ENCODE results near the gene PNPLA4.

PNPLA4 gene, protein sequence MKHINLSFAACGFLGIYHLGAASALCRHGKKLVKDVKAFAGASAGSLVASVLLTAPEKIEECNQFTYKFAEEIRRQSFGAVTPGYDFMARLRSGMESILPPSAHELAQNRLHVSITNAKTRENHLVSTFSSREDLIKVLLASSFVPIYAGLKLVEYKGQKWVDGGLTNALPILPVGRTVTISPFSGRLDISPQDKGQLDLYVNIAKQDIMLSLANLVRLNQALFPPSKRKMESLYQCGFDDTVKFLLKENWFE

DNA sequence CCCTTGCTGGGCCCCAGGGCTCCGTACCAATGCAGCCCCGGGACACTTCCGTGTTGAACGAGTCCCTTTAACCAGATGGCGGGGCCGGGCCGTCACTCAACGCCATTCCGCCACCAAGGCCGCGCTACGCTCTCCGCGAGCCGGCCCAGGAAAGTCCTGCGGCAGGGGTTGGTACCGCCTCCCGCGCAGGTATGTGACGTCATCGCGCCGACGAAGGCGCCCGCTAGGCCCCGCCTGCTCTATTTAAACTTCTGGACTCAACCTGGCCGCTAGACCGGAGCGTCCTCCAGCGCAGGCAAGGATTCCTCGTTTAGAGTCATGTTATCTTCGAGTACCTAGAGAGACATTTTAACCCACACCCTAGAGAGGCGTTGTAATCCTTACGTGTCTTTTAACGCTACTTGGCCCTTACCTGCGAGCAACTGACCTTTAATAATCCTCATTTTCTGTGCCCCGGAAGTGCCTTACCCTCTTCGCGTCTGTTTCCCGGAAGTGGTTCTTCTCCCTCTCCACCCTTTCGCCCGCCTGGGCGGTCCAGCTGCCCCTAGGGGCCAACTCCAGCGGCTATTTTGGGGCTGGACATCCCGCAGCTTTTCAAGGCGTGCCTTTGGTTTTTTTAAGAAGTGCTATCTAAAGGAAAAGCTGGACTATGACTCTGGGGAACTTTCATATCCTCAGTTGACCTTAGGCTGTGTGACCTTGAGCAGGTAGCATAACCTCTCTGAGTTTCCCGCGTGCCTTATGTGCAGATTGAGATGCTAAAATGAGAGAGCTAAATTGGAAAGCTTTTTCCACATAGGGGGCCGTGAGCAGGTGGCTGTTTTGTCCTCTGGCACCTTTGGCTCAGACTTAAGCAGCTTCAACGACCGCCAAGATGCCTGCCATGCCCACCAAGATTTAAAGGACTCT lies at the start of gene PNPLA4:
PNPLA4 (minus strand) TSS at position 155 of the 909 bp plus-strand sequence. CDS start 1,294 bp downstream, outside the sequence.
- DNase-seq = peak; percentile 71

DNA sequence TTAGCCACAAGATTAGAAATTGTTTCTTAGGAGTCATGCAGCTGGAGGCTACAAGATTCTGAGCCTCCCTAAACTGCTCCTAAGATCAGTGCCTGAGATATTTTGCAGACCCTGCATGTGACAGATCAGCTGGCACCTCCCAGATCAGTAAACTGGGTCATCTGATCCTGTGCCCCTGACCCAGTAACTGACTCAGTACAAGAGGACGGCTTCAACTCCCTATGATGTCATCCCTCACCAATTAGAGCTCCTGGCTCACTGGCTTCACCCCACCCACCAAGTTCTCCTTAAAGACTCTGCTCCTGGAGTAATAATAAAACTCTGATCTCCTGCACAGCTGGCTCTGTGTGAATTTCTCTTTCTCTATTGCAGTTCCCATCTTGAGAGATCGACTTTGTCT lies 45.4 kb upstream of the PNPLA4 start:
- DNase-seq = no peak

DNA sequence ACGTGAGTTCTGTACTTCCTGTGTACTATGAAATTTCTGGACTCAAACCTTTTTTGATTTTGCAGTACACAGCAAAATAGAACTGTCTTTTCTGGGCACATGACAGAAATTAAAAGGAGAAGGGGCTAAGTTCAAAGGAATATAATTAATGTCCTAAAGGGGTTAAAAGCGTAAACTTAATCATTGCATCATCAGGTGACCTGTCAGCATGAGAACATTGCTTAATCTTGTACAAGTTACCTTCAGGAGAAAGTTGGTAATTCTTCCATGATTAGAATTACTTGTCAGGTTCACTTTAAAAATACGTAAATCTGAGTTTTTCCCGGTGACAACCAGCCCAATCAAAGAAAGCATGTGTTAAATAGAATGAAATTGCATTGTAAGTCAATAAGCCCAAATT lies 43.2 kb upstream of the PNPLA4 start:
- DNase-seq = no peak

DNA sequence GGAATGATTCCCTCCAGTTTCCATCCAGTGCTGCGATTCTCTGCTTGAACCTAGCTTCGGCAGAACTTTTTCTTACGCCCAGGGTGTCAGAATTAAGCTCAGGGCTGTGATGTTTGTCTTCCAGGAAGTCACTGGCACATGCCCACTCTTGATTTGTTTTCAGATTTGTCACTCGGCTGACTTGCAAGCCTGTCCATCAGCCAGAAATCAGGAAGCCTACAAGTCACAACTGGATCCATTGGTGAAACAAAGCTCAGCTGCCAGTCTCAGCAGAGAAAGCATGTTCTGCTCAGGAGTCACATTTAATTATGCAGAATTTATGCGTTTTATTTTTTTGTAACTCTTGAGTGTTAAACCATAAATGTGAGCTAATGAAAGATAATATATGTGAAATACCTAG lies 38.2 kb upstream of the PNPLA4 start:
- no peak for DNase-seq

DNA sequence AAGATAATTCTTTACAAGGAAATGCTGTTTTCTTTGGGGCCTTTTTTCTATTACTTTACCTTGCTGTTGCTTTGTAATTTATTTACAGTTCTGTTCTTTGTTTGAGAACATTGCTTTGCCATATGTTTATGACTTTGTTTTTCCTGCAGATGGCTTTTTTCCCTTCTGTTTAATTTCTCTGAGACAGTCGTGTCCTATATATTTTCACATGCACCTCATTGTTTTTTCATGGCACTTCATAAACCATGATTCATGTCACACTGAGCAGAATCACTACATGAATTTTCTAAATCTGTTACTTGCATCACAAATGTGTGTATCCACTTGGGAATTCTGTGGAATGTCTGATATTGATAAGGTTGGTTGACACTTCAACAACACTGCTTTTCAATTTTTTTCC lies 33.0 kb upstream of the PNPLA4 start:
- no peak for DNase-seq

DNA sequence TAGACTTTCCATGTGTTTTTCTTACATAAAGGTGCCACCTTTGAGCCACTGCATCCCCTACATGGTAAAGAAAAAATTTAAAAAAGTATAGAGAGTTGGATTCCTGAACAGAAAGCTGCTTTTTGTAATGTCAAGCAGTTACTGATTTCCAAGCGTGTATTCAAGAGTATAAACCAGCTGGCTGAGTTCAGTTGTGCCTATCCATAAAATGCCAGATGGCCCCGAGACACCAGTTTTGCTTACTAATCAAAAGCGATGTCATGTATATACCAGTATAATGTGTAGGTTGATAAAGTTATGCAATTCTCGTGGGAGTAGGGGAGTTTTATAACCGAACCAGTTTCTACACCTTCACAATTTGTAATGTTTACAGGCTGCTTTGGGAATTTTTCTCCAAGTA lies 26.2 kb upstream of the PNPLA4 start:
- no peak for DNase-seq

DNA sequence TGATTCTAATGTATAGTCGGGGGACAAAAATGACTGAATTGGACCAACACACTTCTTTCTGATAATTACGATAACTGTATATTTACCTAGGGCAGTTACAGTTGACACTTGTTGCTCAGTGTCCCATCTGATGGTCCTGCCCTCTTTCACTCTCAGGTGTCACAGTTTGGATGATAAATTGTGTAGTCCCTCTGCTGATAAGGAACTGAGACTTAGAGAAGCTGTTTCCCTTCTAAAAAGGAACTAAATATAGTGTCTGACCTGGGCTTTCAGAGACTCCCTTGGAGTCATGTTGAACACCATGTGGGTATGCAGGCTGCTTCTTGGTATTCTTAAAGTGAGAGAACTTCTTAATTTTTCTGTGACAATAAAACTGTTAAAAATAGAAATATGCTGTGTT lies 23.7 kb upstream of the PNPLA4 start:
- DNase-seq = no peak

DNA sequence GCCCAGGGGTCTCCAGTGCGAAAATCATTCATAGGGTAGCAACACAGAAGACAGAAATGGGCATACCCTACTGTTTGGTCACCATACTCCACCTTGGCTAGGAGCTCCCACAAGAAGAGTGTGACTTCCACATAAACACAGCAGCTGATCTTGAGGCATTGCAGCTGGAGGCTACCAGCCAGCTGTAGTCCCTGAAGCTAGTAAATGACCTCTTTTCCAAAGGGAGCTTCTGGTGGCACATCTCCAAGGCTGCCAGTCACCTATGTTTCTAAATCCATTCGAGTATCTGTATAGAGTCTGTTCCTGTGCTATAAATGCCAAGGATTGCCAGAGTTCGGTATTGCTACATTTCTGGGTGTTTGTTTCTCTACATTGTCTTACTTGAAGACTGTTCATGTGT lies 21.3 kb upstream of the PNPLA4 start:
- DNase-seq = no peak

DNA sequence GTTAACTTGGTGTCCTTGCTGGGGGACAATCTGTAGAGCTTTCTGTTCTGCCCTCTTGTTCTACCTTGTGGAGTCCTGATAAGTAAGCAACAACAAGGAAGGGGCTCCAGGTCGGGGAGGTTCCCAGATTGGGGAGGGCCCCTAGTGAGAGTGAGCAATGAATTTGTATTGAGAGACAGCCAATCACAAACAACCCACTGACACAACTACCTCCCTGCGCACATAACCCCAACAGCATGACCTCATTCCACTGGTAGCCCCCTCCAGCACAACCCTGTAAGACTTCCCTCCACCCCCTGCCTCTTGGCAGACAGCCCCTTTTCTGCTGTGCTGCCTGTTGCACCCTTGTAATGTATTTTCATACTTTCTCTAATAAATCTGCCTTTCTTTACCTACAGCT lies 19.7 kb upstream of the PNPLA4 start:
- no peak for DNase-seq

DNA sequence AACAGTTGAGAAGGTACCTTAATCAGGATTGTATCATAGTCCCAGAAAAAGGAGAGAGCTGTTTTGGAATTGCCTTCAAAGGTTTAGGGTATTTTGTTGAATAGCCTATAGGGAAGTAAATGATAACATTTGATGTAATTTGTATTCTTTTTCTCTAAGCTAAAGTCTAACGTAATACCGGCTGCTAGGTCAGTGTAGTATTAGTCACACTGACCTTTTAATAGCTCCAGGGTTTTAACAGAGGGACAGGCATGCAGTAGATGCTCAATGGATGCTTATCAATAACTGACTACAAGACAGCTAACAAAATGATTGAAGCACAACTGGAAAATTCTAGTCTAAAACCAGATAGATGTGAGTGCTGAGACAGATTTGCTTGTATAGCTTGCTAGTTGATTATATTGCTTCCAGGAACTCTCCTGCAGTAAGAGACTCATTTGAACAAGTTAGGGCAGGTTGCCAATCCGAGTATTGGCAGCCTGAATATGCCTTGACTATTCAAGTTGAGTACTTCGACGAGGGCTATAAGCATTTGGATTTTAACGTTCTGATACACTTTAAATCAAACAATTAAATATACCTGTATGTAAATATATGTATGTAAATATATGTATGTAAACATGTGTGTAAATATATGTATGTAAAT lies 16.5 kb upstream of the PNPLA4 start:
- DNase-seq = no peak

DNA sequence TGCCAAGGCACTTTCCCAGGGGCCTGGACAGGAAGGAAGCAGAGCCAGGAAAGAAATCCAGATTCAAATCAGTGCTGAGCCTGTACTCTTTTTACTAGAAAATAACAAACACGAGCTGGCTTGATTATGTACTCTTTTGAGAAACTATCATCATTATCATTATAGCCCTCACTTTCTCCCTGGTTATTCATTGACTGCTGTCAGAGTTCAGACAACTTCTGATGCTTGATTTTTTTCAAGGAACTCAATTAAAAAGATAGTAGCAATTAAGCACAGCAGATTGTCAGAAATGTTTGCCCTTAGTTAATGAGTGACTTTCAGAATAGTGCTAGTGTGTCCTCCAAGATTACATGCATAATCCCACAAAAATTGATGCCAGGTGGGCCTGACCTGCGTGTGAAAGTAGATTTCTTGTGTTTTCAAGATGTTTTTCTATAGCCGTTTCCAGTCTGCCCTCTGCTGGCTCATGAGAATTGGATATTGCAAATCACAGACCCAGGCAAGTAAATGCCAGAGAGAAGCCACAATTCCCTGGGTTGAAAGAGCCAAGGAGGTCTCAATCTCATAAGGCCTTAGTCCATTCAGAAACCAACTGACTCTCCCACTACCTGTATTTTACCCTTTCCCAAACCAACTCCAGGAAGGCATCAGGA lies 14.3 kb upstream of the PNPLA4 start:
- DNase-seq = no peak

DNA sequence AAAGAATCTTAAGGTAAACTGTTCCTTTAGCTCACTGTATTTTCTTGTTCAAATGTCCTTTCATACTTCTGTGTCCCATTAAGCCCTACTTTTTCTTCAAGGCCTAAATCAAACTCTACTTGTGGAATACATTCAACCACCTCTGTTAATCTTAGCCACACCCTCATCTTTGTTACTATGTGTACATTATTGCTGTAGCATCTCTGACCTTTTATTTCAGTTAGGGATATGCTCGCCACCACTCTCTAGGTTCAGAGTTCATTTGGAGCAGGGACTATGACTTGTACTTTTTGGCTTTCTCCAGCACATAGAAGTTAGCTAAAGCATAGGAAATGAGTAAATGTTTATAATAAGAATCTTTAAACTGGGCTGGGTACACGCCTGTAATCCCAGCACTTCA lies 6.8 kb upstream of the PNPLA4 start:
- DNase-seq = no peak

DNA sequence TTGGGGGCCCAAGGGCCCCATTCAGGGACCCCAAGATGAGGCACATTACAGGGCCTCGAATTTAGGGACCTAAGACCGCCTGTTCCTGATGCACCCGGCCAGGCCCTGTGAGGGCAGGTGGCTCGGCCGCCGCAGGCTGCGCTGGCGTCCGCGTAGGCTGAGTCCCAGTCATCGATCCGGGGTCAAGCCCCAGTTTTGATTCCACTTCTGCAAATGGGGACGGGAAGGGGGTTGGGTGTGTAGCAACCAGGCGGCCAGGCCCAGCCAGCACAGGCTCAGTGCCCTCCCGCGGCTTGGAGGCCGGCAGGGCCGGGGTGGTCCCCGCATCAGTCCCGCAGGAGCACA lies 327 bp downstream of the PNPLA4 start:
- no peak for DNase-seq

DNA sequence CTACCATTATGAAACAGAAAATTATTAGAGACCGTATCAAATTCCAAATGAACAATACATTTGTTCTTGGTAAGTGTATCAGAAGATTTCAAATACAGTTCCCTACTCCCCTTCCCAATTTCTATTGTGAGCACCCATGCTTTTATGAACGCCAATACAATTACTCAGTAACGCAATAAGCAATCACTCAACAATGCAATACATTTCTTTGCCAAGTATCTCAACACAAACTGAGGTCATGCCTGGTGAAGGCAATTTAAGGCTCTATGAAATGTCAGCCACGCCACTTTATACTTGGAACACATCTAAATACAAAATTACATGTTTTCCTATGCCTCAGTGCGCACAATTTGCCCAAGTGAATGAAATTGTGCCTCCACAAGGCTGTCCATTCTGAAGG lies 712 bp downstream of the PNPLA4 start:
- no peak for DNase-seq

DNA sequence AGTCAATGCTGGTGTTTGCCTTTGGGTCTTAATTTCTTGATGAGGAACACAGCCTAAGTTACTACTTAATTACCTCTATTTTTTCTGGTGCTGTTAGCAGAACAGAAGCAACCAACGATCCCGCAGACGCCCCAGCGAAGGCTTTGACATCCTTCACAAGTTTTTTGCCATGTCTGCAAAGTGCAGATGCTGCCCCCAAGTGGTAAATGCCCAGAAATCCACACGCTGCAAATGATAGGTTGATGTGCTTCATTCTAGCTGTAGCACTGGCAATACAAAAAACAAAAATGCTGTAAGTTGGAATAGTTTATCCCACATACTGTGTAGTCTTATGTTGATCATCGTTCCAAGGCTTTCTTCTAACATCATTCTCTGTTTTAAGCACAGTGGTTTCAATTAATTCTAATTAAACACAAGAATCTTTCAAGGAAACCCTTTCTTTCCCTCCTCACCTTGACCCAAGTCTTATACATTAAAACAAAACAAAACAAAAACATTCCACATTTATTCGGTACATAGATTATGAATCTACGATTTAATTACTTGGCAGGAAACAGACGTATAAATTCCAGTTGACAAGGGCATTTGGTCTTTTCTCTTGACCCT lies 1.2 kb downstream of the PNPLA4 start:
- DNase-seq = peak; percentile 31

DNA sequence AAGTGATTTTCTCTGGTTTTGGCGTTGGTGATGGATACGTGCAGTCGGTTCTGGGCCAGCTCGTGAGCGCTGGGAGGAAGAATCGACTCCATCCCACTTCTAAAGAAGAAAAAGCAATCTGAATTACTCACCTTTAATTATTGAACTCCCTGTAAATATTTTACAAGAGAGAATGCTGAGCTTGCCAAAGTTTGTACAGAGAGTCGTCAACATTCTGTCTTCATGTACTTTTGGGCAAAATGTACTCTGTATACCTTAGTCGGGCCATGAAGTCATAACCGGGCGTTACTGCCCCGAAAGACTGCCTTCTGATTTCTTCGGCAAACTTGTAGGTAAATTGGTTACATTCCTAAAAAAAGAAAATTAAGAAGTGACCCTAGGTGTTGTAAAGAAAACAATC lies 5.5 kb downstream of the PNPLA4 start:
- no peak for DNase-seq

DNA sequence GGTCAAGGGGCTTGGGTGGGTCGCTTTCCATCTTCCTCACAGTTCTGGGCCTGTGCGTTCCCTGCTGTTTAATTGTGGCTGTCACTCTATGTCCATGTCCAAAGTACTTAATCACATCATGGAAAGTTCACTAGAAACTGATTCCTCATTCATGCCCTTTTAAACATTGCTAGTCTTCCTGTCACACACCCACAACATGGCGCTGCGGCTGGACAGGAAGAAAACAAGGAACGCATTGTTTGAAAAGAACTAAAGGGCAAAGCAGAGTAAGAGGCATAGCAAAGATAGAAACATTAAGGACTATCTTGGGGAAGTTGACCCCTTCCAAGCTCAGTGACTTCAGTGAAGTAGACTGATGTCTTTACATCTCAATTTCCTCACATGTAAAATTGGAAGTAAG lies 18.4 kb downstream of the PNPLA4 start:
- no peak for DNase-seq

DNA sequence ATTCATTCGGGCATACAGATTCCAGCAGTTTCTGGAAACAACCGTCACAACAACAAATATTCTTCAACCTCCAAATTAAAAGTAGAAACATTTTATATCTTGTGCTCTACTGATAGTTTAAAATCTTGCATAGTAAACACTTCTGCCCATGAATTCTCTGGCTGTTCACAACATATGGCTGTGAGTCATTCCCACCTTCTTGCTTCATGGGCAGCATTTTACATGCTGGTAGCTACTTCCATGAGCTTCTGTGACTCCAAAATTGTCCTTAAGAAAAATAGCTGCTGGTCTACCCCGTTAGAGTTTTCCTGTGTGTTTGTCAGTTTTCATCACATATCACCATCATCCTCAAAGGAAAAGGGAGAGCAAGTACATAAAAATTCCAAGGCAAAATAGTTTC lies 22.7 kb downstream of the PNPLA4 start:
- DNase-seq = no peak

DNA sequence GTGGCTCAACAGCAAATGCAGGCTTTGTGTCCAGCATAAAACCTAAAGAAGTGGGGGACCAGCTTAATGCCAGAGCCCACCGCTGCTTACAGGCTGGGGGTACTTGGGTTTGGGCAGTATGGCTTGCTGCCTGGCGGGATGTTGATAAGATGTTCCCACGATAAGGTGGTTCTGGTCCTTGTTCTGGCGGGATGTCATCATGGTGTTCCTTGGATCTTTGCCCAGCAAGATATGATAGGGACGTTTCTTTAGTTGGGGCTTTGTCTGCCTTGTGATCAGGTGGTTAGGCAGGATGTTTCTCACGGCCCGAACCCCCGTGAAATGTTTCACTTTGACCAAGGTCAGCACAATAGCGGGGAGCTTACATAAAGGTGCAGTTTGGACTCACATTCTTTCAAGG lies 35.3 kb downstream of the PNPLA4 start:
- DNase-seq = no peak

DNA sequence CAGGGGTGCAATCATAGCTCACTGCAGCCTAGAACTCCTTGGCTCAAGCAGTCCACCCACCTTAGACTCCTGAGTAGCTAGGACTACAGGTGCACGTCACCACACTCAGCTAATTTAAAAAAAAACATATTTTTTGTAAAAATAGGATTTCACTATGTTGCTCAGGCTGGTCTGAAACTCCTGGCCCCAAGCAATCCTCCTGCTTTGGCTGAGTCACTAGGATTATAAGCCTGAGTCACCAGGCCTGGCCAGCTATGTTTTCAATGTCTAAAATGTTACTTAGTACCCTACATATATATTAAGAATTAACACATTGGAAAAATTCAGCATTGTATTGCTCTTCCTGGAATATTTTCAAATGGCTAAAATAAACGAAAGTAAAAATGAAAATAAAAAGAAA lies 37.5 kb downstream of the PNPLA4 start:
- DNase-seq = no peak

DNA sequence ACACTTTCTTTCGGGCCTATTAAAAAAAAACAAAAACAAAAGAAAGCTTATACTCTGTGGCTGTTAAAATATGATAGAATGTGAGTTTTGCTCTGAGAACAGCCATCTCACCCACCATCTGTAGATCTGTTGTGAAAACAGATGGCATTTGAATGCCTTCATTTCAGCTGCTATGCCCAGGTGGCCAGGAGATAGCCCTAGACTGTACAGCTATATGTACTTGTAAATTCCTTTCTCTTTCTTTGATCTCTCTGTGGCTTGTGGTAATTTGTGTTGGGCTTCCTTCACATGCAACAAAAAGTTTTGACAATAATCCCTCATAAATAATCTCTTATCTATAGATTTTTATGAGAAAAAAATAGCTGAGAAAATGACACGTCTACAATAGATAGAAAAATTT lies 38.1 kb downstream of the PNPLA4 start:
- DNase-seq = no peak

DNA sequence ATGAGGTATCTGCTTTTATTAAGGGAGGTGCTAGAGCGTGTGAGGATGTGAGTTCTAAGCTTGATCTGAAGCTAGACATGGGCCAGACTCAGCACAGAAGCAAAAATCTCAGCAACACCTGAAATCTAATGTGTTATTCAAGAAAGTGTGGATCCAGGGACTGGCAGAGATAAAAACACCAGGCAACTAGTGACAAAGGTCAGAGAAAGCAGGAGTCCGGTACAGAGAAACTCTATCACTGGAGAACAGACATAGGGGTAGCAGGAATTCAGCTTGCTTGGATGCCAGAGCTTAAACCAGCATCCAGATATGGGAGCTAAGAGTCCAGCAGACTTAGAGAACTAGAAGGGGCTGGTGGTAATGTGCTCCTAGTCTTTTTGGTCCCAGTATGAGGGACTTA lies 50.3 kb downstream of the PNPLA4 start:
- DNase-seq = no peak

DNA sequence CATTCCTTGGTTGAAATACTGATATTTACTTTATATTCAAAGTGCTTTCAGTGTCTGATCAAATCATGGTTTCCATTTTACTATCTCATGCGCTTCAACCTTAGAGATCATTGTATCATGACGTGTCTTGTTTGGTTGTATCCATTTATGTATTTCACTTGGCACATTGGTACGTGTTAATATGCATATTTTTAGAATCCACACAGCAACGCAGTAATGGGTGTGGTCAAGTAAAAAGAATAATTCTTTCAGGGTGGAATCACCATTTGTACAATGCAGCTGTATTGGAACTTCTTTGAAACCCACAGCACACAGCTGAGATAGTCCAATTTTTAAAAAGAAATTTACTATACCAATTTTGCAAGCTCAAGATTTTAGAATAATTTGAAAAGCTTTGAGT lies 55.2 kb downstream of the PNPLA4 start:
- no peak for DNase-seq

Data from GDM1 (cell line).